ENCODE measurements around the gene CRYGA. TPM values are rescaled to one million over a fixed set of nuclear protein-coding genes. Genes with fewer than 3 reads are reported as not detected.

Gene CRYGA
- total and polyA plus RNA-seq, 2 experiments from 2014 or later, result not detected

- Histone ChIP-seq H4K20me1 (ENCODE audit: insufficient read depth) (no peaks in the 10 kb centered on the region), H3K79me2 (ENCODE audit: insufficient read depth) (no peaks in the 10 kb centered on the region), H3K4me1 (ENCODE audit: insufficient read depth) (no peaks in the 10 kb centered on the region), H3F3A (ENCODE audit: insufficient read depth) (no peaks in the 10 kb centered on the region), H3K4me3 (no peak overlapping the region), H3K27me3 (replicated peaks; ENCODE audit: insufficient read depth) (no peaks in the 10 kb centered on the region), H3K9ac (no peak overlapping the region), H3K9me2 (ENCODE audit: insufficient read depth) (no peaks in the 10 kb centered on the region), H3K36me3 (ENCODE audit: low read depth) (no peaks in the 10 kb centered on the region), H3K27ac (no peak overlapping the region), H3K9me3 (ENCODE audit: low read depth) (no peaks in the 10 kb centered on the region), H3K4me2 (ENCODE audit: unreplicated experiment) (no peak overlapping the region), H2AFZ (no peak overlapping the region)
- in situ Hi-C loops (cut with MboI), result no loop called here
- no peak for DNase-seq
- TF ChIP-seq EZH2 (IDR thresholded peaks at IDR 0.05; ENCODE audit: insufficient read depth, poor library complexity, severe bottlenecking), result no peak
- TF ChIP-seq EZH2phosphoT487 (IDR thresholded peaks at IDR 0.05; ENCODE audit: insufficient read depth, low read depth), result no peak
- WGBS, 2 experiments (ENCODE audit: low coverage in 1 of 2, low lambda C conversion rate in 2 of 2, missing lambda C conversion rate in 2 of 2), result 55 to 56% methylated on average over 11 of the region's 11 CpGs
Observed at GRCh38 chr2:208135794-208136715, 27.3 kb downstream of the CRYGA start.

GRCh38 chr2:208134928-208135586 is 28.3 kb downstream of the CRYGA start:
- Histone ChIP-seq H4K20me1 (ENCODE audit: insufficient read depth) (no peaks in the 10 kb centered on the region), H3K27ac (no peak overlapping the region), H3F3A (ENCODE audit: insufficient read depth) (no peaks in the 10 kb centered on the region), H3K9me2 (ENCODE audit: insufficient read depth) (no peaks in the 10 kb centered on the region), H3K4me3 (no peak overlapping the region), H3K9me3 (ENCODE audit: low read depth) (no peaks in the 10 kb centered on the region), H3K27me3 (replicated peaks; ENCODE audit: insufficient read depth) (no peaks in the 10 kb centered on the region), H3K4me1 (ENCODE audit: insufficient read depth) (no peaks in the 10 kb centered on the region), H3K4me2 (ENCODE audit: unreplicated experiment) (no peak overlapping the region), H3K9ac (no peak overlapping the region), H2AFZ (no peak overlapping the region), H3K36me3 (ENCODE audit: low read depth) (no peaks in the 10 kb centered on the region), H3K79me2 (ENCODE audit: insufficient read depth) (no peaks in the 10 kb centered on the region)
- in situ Hi-C loops (cut with MboI), result no loop called here
- DNase-seq, result no peak
- no peak for TF ChIP-seq EZH2phosphoT487 (IDR thresholded peaks at IDR 0.05; ENCODE audit: insufficient read depth, low read depth)
- TF ChIP-seq EZH2 (IDR thresholded peaks at IDR 0.05; ENCODE audit: insufficient read depth, poor library complexity, severe bottlenecking), result no peak
- WGBS, 2 experiments (ENCODE audit: low coverage in 1 of 2, low lambda C conversion rate in 2 of 2, missing lambda C conversion rate in 2 of 2), result 16 to 27% methylated on average over 8 of the region's 8 CpGs

- Histone ChIP-seq H3K9me2 (ENCODE audit: insufficient read depth) (no peaks in the 10 kb centered on the region), H3K79me2 (ENCODE audit: insufficient read depth) (no peaks in the 10 kb centered on the region), H3K36me3 (ENCODE audit: low read depth) (no peaks in the 10 kb centered on the region), H3K27ac (no peak overlapping the region), H2AFZ (no peak overlapping the region), H3K4me3 (no peak overlapping the region), H3K4me2 (ENCODE audit: unreplicated experiment) (no peak overlapping the region), H4K20me1 (ENCODE audit: insufficient read depth) (no peaks in the 10 kb centered on the region), H3K9ac (no peak overlapping the region), H3F3A (ENCODE audit: insufficient read depth) (no peaks in the 10 kb centered on the region), H3K4me1 (ENCODE audit: insufficient read depth) (no peaks in the 10 kb centered on the region), H3K9me3 (ENCODE audit: low read depth) (no peaks in the 10 kb centered on the region), H3K27me3 (replicated peaks; ENCODE audit: insufficient read depth) (peaks cover 9% of the 10 kb centered on the region)
- in situ Hi-C loops (cut with MboI), result no loop called here
- WGBS, 2 experiments (ENCODE audit: low coverage in 1 of 2, low lambda C conversion rate in 2 of 2, missing lambda C conversion rate in 2 of 2), result 51 to 55% methylated on average over 6 of the region's 6 CpGs
- DNase-seq, result no peak
- no peak for TF ChIP-seq EZH2 (IDR thresholded peaks at IDR 0.05; ENCODE audit: insufficient read depth, poor library complexity, severe bottlenecking)
- no peak for TF ChIP-seq EZH2phosphoT487 (IDR thresholded peaks at IDR 0.05; ENCODE audit: insufficient read depth, low read depth)
Observed at GRCh38 chr2:208130712-208131110, 32.7 kb downstream of the CRYGA start.

- no peaks in the 10 kb centered on the region for H3F3A ChIP-seq (ENCODE audit: insufficient read depth)
- in situ Hi-C loops (cut with MboI), result no loop called here
- no peak within 1 kb of the TSS for H3K4me2 ChIP-seq (ENCODE audit: unreplicated experiment)
- H3K4me1 ChIP-seq (ENCODE audit: insufficient read depth), result no peaks in the 10 kb centered on the region
- H3K79me2 ChIP-seq (ENCODE audit: insufficient read depth), result no peaks in the 10 kb centered on the region
- H3K27me3 ChIP-seq (replicated peaks; ENCODE audit: insufficient read depth), result peaks cover 16% of the 10 kb centered on the region
- no peak within 1 kb of the TSS for H3K4me3 ChIP-seq
- WGBS, 2 experiments (ENCODE audit: low coverage in 1 of 2, low lambda C conversion rate in 2 of 2, missing lambda C conversion rate in 2 of 2), result 63 to 68% methylated on average over 19 of the region's 19 CpGs
- no peak within 1 kb of the TSS for H3K27ac ChIP-seq
- TF ChIP-seq EZH2 (IDR thresholded peaks at IDR 0.05; ENCODE audit: insufficient read depth, poor library complexity, severe bottlenecking) (no peak), EZH2phosphoT487 (IDR thresholded peaks at IDR 0.05; ENCODE audit: insufficient read depth, low read depth) (no peak)
- H3K9me2 ChIP-seq (ENCODE audit: insufficient read depth), result no peaks in the 10 kb centered on the region
- no peaks in the 10 kb centered on the region for H3K36me3 ChIP-seq (ENCODE audit: low read depth)
- H3K9ac ChIP-seq, result no peak within 1 kb of the TSS
- no peak for DNase-seq
- H2AFZ ChIP-seq, result no peak within 1 kb of the TSS
- no peaks in the 10 kb centered on the region for H3K9me3 ChIP-seq (ENCODE audit: low read depth)
- no peaks in the 10 kb centered on the region for H4K20me1 ChIP-seq (ENCODE audit: insufficient read depth)
Observed at GRCh38 chr2:208129744-208130711, 33.4 kb downstream of the CRYGA start, which contains the start of gene CRYGC. CRYGC (minus strand) TSS chr2:208129828; CDS start chr2:208129792, 36 bp downstream.
